Measurements from ENCODE around the gene POLR2H.

Gene POLR2H

DNA sequence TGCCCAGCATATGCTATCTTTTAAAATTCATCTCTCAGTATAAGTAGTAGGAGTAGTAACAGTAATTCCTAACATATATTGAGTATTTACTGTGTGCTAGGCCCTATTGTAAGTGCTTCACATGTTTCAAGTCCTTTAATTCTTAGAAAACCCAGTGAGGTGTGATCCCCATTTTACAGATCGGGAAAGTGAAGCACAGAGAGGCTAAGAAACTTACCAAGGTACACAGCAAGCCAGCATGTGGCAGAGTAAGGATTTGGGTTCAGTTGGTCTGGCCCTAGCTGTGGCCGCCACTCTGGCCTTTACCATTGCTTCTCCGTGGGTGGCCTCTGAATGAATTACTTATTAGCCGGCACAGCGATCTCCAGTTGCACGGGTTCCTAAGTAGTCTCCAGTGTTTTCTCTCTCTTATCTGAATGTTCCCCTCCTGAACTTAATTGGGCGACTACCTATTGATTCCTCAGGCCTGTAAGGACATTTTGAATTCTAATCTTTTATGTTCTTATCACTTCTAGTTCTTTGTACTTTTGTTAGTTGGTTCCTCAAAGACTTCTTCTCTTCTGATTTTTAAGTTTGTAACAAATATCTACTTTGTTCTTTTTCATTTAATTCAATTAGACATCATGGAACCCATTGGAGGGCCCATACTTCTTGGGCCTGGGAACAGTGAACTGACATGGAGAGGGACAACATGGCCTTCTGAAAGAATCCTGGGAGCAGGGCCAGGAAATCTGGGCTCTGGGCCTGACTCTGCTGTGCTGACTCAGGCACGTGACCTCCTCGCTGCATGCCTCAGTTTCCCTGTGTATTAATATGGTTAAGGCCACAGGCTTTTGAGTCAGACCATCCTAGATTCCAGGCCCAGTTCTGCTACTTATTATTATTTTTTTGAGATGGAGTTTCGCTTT lies 11.7 kb upstream of the POLR2H start:
- TF ChIP-seq, protein P1, sequence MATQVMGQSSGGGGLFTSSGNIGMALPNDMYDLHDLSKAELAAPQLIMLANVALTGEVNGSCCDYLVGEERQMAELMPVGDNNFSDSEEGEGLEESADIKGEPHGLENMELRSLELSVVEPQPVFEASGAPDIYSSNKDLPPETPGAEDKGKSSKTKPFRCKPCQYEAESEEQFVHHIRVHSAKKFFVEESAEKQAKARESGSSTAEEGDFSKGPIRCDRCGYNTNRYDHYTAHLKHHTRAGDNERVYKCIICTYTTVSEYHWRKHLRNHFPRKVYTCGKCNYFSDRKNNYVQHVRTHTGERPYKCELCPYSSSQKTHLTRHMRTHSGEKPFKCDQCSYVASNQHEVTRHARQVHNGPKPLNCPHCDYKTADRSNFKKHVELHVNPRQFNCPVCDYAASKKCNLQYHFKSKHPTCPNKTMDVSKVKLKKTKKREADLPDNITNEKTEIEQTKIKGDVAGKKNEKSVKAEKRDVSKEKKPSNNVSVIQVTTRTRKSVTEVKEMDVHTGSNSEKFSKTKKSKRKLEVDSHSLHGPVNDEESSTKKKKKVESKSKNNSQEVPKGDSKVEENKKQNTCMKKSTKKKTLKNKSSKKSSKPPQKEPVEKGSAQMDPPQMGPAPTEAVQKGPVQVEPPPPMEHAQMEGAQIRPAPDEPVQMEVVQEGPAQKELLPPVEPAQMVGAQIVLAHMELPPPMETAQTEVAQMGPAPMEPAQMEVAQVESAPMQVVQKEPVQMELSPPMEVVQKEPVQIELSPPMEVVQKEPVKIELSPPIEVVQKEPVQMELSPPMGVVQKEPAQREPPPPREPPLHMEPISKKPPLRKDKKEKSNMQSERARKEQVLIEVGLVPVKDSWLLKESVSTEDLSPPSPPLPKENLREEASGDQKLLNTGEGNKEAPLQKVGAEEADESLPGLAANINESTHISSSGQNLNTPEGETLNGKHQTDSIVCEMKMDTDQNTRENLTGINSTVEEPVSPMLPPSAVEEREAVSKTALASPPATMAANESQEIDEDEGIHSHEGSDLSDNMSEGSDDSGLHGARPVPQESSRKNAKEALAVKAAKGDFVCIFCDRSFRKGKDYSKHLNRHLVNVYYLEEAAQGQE (IDR thresholded peaks at IDR 0.05; ENCODE audit: low read depth): no peak
- TF ChIP-seq NFIC (IDR thresholded peaks at IDR 0.05) (no peak), RAD21 (IDR thresholded peaks at IDR 0.05; ENCODE audit: low read depth) (no peak), TEAD4 (IDR thresholded peaks at IDR 0.05) (no peak), EGR1 (IDR thresholded peaks at IDR 0.05) (no peak), CEBPB (IDR thresholded peaks at IDR 0.05) (no peak), YY1 (IDR thresholded peaks at IDR 0.05; ENCODE audit: low read depth) (no peak), EP300 (IDR thresholded peaks at IDR 0.05; ENCODE audit: borderline replicate concordance) (no peak), ZBTB7A (IDR thresholded peaks at IDR 0.05; ENCODE audit: low read depth) (no peak), TAF1 (IDR thresholded peaks at IDR 0.05; ENCODE audit: low read depth) (no peak), FOXM1 (IDR thresholded peaks at IDR 0.05; ENCODE audit: borderline replicate concordance, low read depth) (no peak), TCF12 (IDR thresholded peaks at IDR 0.05; ENCODE audit: low read depth) (no peak), CREB1 (IDR thresholded peaks at IDR 0.05; ENCODE audit: low read depth) (no peak)
- TF ChIP-seq, protein P2, sequence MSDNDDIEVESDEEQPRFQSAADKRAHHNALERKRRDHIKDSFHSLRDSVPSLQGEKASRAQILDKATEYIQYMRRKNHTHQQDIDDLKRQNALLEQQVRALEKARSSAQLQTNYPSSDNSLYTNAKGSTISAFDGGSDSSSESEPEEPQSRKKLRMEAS (IDR thresholded peaks at IDR 0.05): no peak
- TF ChIP-seq, protein P3, sequence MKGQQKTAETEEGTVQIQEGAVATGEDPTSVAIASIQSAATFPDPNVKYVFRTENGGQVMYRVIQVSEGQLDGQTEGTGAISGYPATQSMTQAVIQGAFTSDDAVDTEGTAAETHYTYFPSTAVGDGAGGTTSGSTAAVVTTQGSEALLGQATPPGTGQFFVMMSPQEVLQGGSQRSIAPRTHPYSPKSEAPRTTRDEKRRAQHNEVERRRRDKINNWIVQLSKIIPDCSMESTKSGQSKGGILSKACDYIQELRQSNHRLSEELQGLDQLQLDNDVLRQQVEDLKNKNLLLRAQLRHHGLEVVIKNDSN (IDR thresholded peaks at IDR 0.05): no peak

DNA sequence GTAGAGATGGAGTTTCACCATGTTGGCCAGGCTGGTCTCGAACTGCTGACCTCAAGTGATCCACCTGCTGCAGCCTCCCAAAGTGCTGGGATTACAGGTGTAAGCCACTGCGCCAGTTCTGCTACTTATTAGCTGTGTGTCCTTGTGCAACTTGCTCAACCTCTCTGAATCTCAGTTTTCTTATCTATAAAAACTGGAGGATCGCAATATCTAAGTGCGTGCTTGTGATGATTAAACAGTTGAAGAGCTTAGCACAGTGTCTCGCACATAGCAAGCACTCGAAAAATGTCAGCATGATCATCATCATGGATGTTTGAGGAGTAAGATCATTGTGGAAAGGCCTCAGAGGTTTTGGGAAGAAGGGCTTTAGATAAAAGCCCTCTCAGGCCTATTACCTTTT lies 10.9 kb upstream of the POLR2H start:
- TF ChIP-seq, protein P3 (IDR thresholded peaks at IDR 0.05): no peak
- TF ChIP-seq NFIC (IDR thresholded peaks at IDR 0.05): no peak
- no peak for TF ChIP-seq EGR1 (IDR thresholded peaks at IDR 0.05)
- TF ChIP-seq EP300 (IDR thresholded peaks at IDR 0.05; ENCODE audit: borderline replicate concordance): no peak
- no peak for TF ChIP-seq TAF1 (IDR thresholded peaks at IDR 0.05; ENCODE audit: low read depth)
- TF ChIP-seq FOXM1 (IDR thresholded peaks at IDR 0.05; ENCODE audit: borderline replicate concordance, low read depth): no peak
- TF ChIP-seq, protein P2 (IDR thresholded peaks at IDR 0.05): no peak
- no peak for TF ChIP-seq TCF12 (IDR thresholded peaks at IDR 0.05; ENCODE audit: low read depth)
- TF ChIP-seq CREB1 (IDR thresholded peaks at IDR 0.05; ENCODE audit: low read depth): no peak
- TF ChIP-seq, protein P1 (IDR thresholded peaks at IDR 0.05; ENCODE audit: low read depth): no peak
- no peak for TF ChIP-seq ZBTB7A (IDR thresholded peaks at IDR 0.05; ENCODE audit: low read depth)
- TF ChIP-seq YY1 (IDR thresholded peaks at IDR 0.05; ENCODE audit: low read depth): no peak
- TF ChIP-seq TEAD4 (IDR thresholded peaks at IDR 0.05): no peak
- no peak for TF ChIP-seq RAD21 (IDR thresholded peaks at IDR 0.05; ENCODE audit: low read depth)
- TF ChIP-seq CEBPB (IDR thresholded peaks at IDR 0.05): no peak

DNA sequence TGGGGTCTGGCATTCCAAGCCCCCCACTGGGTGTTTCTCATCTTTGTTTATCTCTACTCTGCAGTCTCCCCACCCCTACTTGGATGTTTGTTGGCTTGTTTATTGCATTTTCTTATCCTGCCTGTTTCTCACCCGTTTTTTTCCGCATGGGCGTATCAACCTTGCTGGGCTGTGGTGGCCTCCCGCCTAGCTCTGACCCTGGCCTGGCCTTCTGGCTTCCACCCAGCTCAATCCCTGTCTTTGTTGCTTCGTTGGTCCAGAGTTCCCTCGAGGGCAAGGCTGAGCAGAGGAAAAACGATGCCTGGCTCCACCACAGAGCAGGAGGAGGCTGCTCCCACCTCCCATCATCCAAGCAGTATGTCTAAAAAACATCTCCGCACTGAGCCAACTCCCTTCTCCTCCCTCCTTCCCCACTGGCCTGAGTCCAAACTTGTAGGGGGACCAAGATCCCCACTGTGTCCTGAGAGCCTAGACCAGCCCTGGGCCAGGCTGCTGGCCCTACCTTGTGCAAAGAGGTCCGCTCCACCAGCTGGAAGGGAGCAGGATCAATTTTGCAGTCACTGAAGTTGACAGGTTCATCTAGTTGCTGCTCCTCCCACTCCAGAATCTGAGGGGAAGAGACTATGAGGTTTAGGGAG lies 9.9 kb upstream of the POLR2H start:
- TF ChIP-seq CREB1 (IDR thresholded peaks at IDR 0.05; ENCODE audit: low read depth): no peak
- no peak for TF ChIP-seq TCF12 (IDR thresholded peaks at IDR 0.05; ENCODE audit: low read depth)
- TF ChIP-seq EGR1 (IDR thresholded peaks at IDR 0.05): no peak
- TF ChIP-seq, protein P3 (IDR thresholded peaks at IDR 0.05): no peak
- no peak for TF ChIP-seq TAF1 (IDR thresholded peaks at IDR 0.05; ENCODE audit: low read depth)
- no peak for TF ChIP-seq FOXM1 (IDR thresholded peaks at IDR 0.05; ENCODE audit: borderline replicate concordance, low read depth)
- TF ChIP-seq, protein P1 (IDR thresholded peaks at IDR 0.05; ENCODE audit: low read depth): no peak
- TF ChIP-seq NFIC (IDR thresholded peaks at IDR 0.05): no peak
- TF ChIP-seq EP300 (IDR thresholded peaks at IDR 0.05; ENCODE audit: borderline replicate concordance): no peak
- no peak for TF ChIP-seq YY1 (IDR thresholded peaks at IDR 0.05; ENCODE audit: low read depth)
- TF ChIP-seq, protein P2 (IDR thresholded peaks at IDR 0.05): no peak
- TF ChIP-seq ZBTB7A (IDR thresholded peaks at IDR 0.05; ENCODE audit: low read depth): no peak
- no peak for TF ChIP-seq RAD21 (IDR thresholded peaks at IDR 0.05; ENCODE audit: low read depth)
- TF ChIP-seq TEAD4 (IDR thresholded peaks at IDR 0.05): no peak
- TF ChIP-seq CEBPB (IDR thresholded peaks at IDR 0.05): no peak
